Activated T-helper 1 cell treated with anti-CD3 and anti-CD28 coated beads, Interleukin-12 subunit alpha, Interleukin-12 subunit beta, Interleukin-2, Interleukin-4 antibody, amounts not matched to agents 30 ng/mL and 10 ng/mL and 1 ng/mL, durations not matched to agents 14 hours and 24 hours and 36 hours (primary cell): ENCODE measurements around the gene TNS1. TPM values are rescaled to one million over a fixed set of nuclear protein-coding genes. Genes with fewer than 3 reads are reported as not detected.

Experiments used
- DNase-seq: peaks from one replicate; pipeline ENCODE4 v3.0.0; 2021; ENCODE audit warnings: low spot score
- H3K27ac Mint-ChIP-seq: one replicate; pipeline ENCODE4 v1.8.0; 2021; ENCODE audit warnings: mild to moderate bottlenecking, mixed read lengths
- H3K27me3 Mint-ChIP-seq: one replicate; pipeline ENCODE4 v1.8.0; 2022; ENCODE audit warnings: mild to moderate bottlenecking, moderate library complexity, mixed read lengths; ENCODE audit not compliant: insufficient read depth
- H3K36me3 Mint-ChIP-seq: one replicate; pipeline ENCODE4 v1.8.0; 2021; ENCODE audit warnings: low read depth, mixed read lengths
- H3K4me1 Mint-ChIP-seq: one replicate; pipeline ENCODE4 v1.8.0; 2021; ENCODE audit warnings: low read depth, mixed read lengths
- H3K4me3 Mint-ChIP-seq: one replicate; pipeline ENCODE4 v1.8.0; 2021; ENCODE audit warnings: mild to moderate bottlenecking, moderate library complexity, mixed read lengths
- H3K9me3 Mint-ChIP-seq: one replicate; pipeline ENCODE4 v1.8.0; 2021; ENCODE audit warnings: mixed read lengths
- intact Hi-C: fragments of 100-400 bp; cut with micrococcal nuclease; formaldehyde crosslinking; loops from one replicate; pipeline ENCODE4 v1.15.1; 2024
- total RNA-seq: library from RNA; stranded (reverse); gene quantifications from 2 replicates; pipeline ENCODE4 v1.2.3, GENCODE V29; 2022

TNS1 gene
- total RNA-seq, 1 donor from 2014 or later: 0.41 TPM

DNA sequence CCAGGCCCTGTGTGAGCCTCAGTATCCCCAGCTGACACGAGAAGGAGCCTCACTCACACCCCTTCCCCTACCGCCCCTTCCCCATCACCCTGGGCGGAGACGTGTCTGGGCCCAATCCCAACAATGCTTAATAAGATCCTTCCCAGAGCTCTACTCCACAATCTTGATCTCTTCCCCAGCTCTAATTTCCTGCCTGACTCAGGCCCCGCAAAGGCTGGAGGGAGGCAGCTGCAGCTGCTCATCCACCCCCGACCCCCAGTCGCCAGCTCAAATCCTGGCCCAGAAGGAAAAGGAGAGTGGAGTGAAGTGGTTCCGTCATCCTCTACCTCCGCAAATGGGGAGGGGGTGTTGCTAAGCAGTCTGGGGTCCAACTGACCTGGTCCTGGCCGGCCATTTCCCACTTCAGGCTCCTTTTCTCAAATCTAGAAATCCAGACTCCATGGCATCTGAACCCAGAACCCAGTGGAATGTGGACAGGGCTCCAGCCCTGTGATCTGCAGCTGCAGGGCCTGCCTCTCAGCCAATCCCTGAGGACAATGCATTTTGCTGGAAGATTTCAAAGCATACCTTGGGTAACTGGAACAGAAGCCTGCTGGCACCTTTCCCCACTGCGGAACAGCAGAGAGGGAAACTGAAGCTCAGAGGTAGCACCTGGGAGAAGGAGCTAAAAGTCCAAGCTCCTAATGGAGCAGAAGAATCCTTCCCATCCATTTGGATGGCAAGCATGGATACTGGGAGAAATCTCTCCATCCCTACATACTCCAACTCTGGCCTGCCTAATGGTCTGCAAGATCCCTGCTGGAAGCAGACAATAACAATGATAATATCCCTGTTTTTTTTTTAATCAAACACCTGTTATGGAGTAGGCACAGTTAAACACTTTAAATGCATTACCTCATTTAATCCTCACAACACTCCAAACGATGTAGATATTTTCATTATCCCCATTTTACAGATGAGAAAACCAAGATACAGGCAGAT, 5.6 kb upstream of the TNS1 start:
- Mint-ChIP-seq H3K4me3 (no peak overlapping the region), H3K36me3 (no peaks in the 10 kb centered on the region), H3K27ac (no peak overlapping the region), H3K27me3 (peaks cover 28% of the 10 kb centered on the region), H3K4me1 (no peaks in the 10 kb centered on the region), H3K9me3 (no peaks in the 10 kb centered on the region)
- no peak for DNase-seq
- intact Hi-C loops: no loop called here

DNA sequence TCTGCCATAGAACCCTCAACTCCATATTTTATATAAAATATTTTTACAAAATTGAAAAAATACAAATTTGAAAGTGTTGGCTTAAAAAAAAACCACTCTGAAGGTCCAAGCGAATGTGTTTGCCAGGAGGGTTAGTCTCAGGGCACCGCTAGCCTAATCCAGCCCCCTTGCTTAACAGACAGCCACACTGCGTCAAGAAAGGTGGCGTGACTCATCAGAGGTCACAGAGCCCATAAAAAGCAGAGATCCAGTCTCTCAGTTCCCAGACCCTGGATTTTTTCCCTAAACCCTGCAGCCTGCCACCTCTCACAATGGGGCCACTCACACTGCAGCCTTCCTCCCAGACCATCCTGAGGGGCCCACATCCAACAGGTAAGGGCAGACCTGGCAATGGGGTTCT, 3.9 kb upstream of the TNS1 start:
- intact Hi-C loops: no loop called here
- Mint-ChIP-seq H3K27me3 (peaks cover 21% of the 10 kb centered on the region), H3K27ac (no peak overlapping the region), H3K36me3 (no peaks in the 10 kb centered on the region), H3K9me3 (no peaks in the 10 kb centered on the region), H3K4me1 (no peaks in the 10 kb centered on the region), H3K4me3 (no peak overlapping the region)
- DNase-seq: no peak

DNA sequence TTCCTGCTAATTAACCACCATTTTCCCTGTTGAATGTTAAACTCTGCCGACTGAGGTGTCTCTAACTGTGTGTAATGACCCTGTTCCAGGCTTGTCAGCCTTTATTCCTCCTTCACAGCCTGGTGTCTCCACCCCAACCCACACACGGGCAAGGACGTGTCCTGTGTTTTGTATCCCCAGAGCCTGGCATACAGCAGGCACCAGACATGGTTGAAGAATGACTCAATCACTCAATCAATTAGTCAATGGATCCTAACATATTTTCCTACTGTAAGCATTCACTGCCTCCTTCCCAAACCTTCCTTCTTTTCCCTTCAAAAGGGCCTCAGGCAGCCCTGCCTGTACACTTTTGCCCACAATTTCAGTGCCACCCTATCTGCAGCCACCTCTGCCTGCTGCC, 2.7 kb upstream of the TNS1 start:
- Mint-ChIP-seq H3K27me3 (peaks cover 15% of the 10 kb centered on the region), H3K27ac (no peak overlapping the region)

DNA sequence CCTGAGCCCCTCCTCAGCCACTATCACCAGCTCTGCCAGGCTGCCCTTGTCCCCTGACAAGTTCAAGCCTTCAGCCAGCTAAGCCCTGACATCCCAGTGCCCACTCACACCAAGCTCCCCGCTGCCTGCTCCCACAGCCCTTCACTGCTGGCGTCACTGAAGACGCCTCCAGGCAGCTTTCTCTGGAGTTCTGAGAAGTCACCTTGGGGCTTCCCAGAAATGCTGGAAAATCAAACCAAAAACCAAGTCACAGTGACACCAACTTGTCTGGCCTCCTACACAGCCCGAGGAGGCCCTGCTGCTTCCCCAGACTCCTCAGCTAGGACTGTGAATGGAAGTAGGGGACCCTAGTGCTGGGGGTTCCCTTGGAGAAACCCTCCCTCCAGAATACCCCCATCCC, 2.2 kb upstream of the TNS1 start:
- intact Hi-C loops: no loop called here
- Mint-ChIP-seq H3K36me3 (no peaks in the 10 kb centered on the region), H3K27me3 (peaks cover 15% of the 10 kb centered on the region), H3K4me3 (no peak overlapping the region), H3K4me1 (no peaks in the 10 kb centered on the region), H3K9me3 (no peaks in the 10 kb centered on the region), H3K27ac (no peak overlapping the region)
- no peak for DNase-seq

More for the DNA sequence above, 2.7 kb upstream of the TNS1 start:
- H3K4me3 Mint-ChIP-seq: no peak overlapping the region
- no peaks in the 10 kb centered on the region for H3K36me3 Mint-ChIP-seq
- intact Hi-C loops: no loop called here
- H3K9me3 Mint-ChIP-seq: no peaks in the 10 kb centered on the region
- no peak for DNase-seq
- no peaks in the 10 kb centered on the region for H3K4me1 Mint-ChIP-seq

DNA sequence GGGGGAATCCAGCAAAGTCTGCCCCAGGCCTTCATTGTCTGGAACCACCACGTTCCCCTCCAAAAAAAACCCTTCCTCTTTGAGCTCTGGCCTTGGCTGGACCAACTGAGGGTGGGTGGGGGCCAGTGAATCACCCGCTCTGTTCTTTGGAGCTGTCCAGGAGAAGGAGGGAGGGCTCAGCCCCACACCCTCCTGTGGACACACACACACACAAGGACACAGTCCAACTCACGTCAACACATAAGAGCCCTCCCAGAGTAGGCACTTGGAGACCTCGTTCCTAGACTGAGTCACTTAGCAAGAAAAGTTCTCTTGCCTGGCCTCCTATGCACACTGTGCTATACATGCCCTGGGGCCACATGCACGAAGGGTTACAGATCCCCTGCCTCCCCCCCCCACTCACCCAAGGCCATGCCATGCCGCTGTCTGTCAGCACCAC, 1.2 kb upstream of the TNS1 start:
- Mint-ChIP-seq H3K4me3 (no peak overlapping the region), H3K27me3 (peaks cover 9% of the 10 kb centered on the region), H3K9me3 (no peaks in the 10 kb centered on the region), H3K4me1 (no peaks in the 10 kb centered on the region), H3K27ac (no peak overlapping the region), H3K36me3 (no peaks in the 10 kb centered on the region)
- no peak for DNase-seq
- intact Hi-C loops: no loop called here

GRCh38 chr2:218003281-218003944, 618 bp upstream of the TNS1 start:
- DNase-seq: no peak
- Mint-ChIP-seq H3K4me1 (no peaks in the 10 kb centered on the region), H3K27ac (no peak overlapping the region), H3K27me3 (peaks cover 9% of the 10 kb centered on the region), H3K4me3 (no peak overlapping the region), H3K36me3 (no peaks in the 10 kb centered on the region), H3K9me3 (no peaks in the 10 kb centered on the region)
- intact Hi-C loops: no loop called here

DNA sequence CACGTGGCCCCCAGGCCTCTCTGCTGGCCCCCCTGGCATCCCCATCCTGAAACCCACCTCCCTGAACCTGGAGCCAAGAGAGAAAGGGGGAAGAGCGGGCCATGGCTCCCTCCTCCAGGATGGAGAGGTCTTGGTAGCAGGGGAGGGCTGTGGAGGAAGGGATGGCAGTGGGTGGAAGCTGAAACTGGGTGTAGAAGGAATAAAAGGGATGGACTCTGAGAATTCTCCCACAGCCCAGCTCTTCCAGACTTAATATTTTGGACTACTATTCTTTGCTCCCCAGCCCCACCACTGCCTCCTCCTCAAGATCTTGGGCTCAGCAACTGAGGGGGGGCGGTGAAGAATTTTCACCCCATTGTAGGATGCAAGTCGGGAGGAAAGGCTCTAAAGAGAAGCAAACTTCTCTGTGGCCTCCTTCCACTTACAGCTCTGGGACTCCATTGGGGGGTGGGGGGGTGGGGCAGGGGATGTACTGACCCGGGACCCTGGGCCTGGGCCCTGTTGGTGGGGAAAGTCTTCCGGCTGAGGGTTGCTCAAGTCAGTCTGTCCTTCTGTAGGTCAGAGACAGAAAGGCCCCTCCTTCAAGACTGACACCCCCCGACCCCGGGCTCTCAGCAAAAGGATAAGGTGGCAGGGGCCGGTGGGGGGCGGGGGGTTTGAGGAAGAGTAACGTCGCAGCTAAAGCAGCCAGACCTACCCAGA, 501 bp downstream of the TNS1 start:
- Mint-ChIP-seq H3K36me3 (no peaks in the 10 kb centered on the region), H3K27me3 (peaks cover 3% of the 10 kb centered on the region), H3K4me3 (no peak overlapping the region), H3K4me1 (no peaks in the 10 kb centered on the region), H3K27ac (no peak overlapping the region), H3K9me3 (no peaks in the 10 kb centered on the region)
- no peak for DNase-seq
- intact Hi-C loops: no loop called here

GRCh38 chr2:218001629-218002028, 1.2 kb downstream of the TNS1 start:
- intact Hi-C loops: no loop called here
- DNase-seq: no peak
- H3K27me3 Mint-ChIP-seq: peaks cover 3% of the 10 kb centered on the region
- no peak overlapping the region for H3K27ac Mint-ChIP-seq
- H3K36me3 Mint-ChIP-seq: no peaks in the 10 kb centered on the region
- H3K4me1 Mint-ChIP-seq: no peaks in the 10 kb centered on the region
- no peak overlapping the region for H3K4me3 Mint-ChIP-seq
- no peaks in the 10 kb centered on the region for H3K9me3 Mint-ChIP-seq

DNA sequence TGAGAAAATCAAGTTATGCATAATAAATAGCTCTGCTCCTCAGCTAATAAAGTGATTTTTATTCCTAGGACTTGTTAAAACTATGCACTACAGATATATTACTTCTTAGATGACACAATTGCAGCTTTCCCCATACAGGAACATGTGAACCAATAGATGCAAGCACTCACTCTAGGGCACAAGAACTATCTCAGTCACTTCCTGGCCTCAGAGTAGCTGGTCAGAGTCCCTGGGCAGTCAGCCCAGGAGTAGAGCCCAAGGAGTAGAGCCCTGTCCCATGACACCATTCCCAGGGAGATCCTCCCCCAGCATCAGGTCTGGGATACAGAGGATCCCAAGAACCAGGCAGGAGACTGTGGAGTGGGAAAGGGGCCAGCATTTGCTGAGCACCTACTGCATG, 2.7 kb downstream of the TNS1 start:
- no peaks in the 10 kb centered on the region for H3K36me3 Mint-ChIP-seq
- H3K4me1 Mint-ChIP-seq: no peaks in the 10 kb centered on the region
- DNase-seq: no peak
- H3K27ac Mint-ChIP-seq: no peak overlapping the region
- intact Hi-C loops: no loop called here
- no peaks in the 10 kb centered on the region for H3K9me3 Mint-ChIP-seq
- H3K27me3 Mint-ChIP-seq: peaks cover 3% of the 10 kb centered on the region
- H3K4me3 Mint-ChIP-seq: no peak overlapping the region

DNA sequence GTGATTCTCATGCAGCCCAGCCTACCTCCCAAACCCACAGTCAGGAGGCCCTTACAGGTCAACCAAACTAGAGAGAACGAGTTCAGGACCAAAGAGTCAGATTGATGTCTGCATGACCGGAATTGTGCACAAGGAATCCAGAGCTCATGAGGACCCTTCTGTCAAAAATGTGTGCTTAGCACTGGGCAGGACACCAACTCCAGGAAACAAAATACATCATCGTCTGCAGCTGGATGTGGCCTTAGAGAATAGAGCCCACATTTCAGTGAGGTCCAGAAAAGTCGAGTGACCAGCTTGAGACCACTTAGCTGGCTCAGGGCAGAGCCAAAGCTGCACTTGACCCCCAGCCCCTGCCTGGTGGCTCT, 3.2 kb downstream of the TNS1 start:
- no peak overlapping the region for H3K27ac Mint-ChIP-seq
- no peaks in the 10 kb centered on the region for H3K36me3 Mint-ChIP-seq
- intact Hi-C loops: no loop called here
- no peaks in the 10 kb centered on the region for H3K4me1 Mint-ChIP-seq
- no peak for DNase-seq
- no peak overlapping the region for H3K4me3 Mint-ChIP-seq
- H3K9me3 Mint-ChIP-seq: no peaks in the 10 kb centered on the region
- peaks cover 3% of the 10 kb centered on the region for H3K27me3 Mint-ChIP-seq

- Mint-ChIP-seq H3K9me3 (no peaks in the 10 kb centered on the region), H3K4me1 (no peaks in the 10 kb centered on the region), H3K4me3 (no peak overlapping the region), H3K27ac (no peak overlapping the region), H3K36me3 (no peaks in the 10 kb centered on the region), H3K27me3 (peaks cover 3% of the 10 kb centered on the region)
- intact Hi-C loops: no loop called here
- no peak for DNase-seq
These were observed 3.7 kb downstream of the TNS1 start for GRCh38 chr2:217998926-217999594.

GRCh38 chr2:217997510-217997909, 5.3 kb downstream of the TNS1 start:
- Mint-ChIP-seq H3K9me3 (no peaks in the 10 kb centered on the region), H3K4me1 (no peaks in the 10 kb centered on the region), H3K27ac (no peak overlapping the region), H3K36me3 (no peaks in the 10 kb centered on the region), H3K4me3 (no peak overlapping the region), H3K27me3 (peaks cover 5% of the 10 kb centered on the region)
- DNase-seq: no peak
- intact Hi-C loops: no loop called here
